ENCODE data around the gene MDFI.

DNA sequence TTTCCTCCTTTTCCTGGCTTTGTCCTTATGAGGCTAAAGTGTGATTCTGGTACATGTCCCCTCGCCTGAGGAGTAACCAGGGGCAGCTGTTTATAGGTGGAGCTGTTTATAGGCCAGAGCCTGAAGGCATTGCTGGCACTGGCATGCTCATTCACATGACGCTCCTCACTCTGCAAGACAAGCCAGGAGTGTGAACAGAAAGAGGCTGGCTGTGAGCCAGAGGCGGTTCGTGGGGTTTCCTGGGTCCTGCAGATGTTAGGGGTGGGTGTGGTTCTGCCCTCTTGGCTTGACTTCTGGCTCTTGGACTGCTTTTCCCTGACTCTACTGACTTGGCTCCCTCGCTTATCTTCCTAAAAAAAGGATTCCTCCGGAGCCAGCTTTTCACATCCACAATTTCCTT, 12.8 kb upstream of the MDFI start:
- TF ChIP-seq, protein P1, sequence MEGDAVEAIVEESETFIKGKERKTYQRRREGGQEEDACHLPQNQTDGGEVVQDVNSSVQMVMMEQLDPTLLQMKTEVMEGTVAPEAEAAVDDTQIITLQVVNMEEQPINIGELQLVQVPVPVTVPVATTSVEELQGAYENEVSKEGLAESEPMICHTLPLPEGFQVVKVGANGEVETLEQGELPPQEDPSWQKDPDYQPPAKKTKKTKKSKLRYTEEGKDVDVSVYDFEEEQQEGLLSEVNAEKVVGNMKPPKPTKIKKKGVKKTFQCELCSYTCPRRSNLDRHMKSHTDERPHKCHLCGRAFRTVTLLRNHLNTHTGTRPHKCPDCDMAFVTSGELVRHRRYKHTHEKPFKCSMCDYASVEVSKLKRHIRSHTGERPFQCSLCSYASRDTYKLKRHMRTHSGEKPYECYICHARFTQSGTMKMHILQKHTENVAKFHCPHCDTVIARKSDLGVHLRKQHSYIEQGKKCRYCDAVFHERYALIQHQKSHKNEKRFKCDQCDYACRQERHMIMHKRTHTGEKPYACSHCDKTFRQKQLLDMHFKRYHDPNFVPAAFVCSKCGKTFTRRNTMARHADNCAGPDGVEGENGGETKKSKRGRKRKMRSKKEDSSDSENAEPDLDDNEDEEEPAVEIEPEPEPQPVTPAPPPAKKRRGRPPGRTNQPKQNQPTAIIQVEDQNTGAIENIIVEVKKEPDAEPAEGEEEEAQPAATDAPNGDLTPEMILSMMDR (IDR thresholded peaks at IDR 0.05) = no peak
- TF ChIP-seq ZFX (IDR thresholded peaks at IDR 0.05; ENCODE audit: borderline replicate concordance) = no peak
